SK-N-SH treated with all-trans-retinoic acid at 6 μM for 48 hours (cell line): ENCODE measurements around the gene FYN.

ENCODE experiments used
- ATAC-seq: fragments of 200-7000 bp; cut with Tn5 transposase; 3 replicates; pipeline ENCODE4 v1.9.1; 2020; ENCODE audit warnings: mild to moderate bottlenecking, moderate library complexity
- ARNTL ChIP-seq: fragments of 450-650 bp; formaldehyde crosslinking; IDR thresholded peaks from 2 replicates; pipeline ENCODE4 v1.5.0; 2020; ENCODE audit warnings: low read depth, mild to moderate bottlenecking, moderate library complexity, borderline replicate concordance
- BACH2 ChIP-seq: fragments of 250-450 bp; sonication (Bioruptor Pico); IDR thresholded peaks from 2 replicates; pipeline ENCODE4 v1.9.0; 2021; ENCODE audit warnings: mild to moderate bottlenecking, borderline replicate concordance
- CREB5 ChIP-seq: fragments of 250-450 bp; sonication (Bioruptor Pico); IDR thresholded peaks from 2 replicates; pipeline ENCODE4 v1.5.1; 2020; ENCODE audit warnings: low read depth, mild to moderate bottlenecking, moderate library complexity
- CSDC2 ChIP-seq: fragments of 250-450 bp; sonication (Bioruptor Pico); IDR thresholded peaks from 2 replicates; pipeline ENCODE4 v1.5.0; 2020; ENCODE audit warnings: mild to moderate bottlenecking, moderate library complexity
- CSRNP3 ChIP-seq: fragments of 250-450 bp; sonication (Bioruptor Pico); IDR thresholded peaks from 2 replicates; pipeline ENCODE4 v1.5.1; 2021; ENCODE audit warnings: mild to moderate bottlenecking, moderate library complexity
- ESRRG ChIP-seq: fragments of 250-450 bp; sonication (Bioruptor Pico); IDR thresholded peaks from 2 replicates; pipeline ENCODE4 v1.6.1; 2021; ENCODE audit warnings: mild to moderate bottlenecking
- GLIS3 ChIP-seq: fragments of 250-450 bp; sonication (Bioruptor Pico); IDR thresholded peaks from 2 replicates; pipeline ENCODE4 v1.5.0; 2020; ENCODE audit warnings: mild to moderate bottlenecking, moderate library complexity
- ISL1 ChIP-seq: fragments of 250-450 bp; sonication (Bioruptor Pico); IDR thresholded peaks from 2 replicates; pipeline ENCODE4 v2.1.2; 2022; ENCODE audit warnings: mild to moderate bottlenecking, moderate library complexity
- OSR1 ChIP-seq: fragments of 250-450 bp; sonication (Bioruptor Pico); IDR thresholded peaks from 2 replicates; pipeline ENCODE4 v1.8.0; 2022; ENCODE audit warnings: moderate library complexity, mild to moderate bottlenecking, inconsistent platforms
- POU6F1 ChIP-seq: fragments of 250-450 bp; sonication (Bioruptor Pico); IDR thresholded peaks from 2 replicates; pipeline ENCODE4 v1.8.0; 2021; ENCODE audit warnings: low read depth, mild to moderate bottlenecking, moderate library complexity, borderline replicate concordance
- PPARA ChIP-seq: fragments of 250-450 bp; sonication (Bioruptor Pico); IDR thresholded peaks from 2 replicates; pipeline ENCODE4 v1.5.0; 2020; ENCODE audit warnings: mild to moderate bottlenecking, borderline replicate concordance
- RARB ChIP-seq: fragments of 250-450 bp; sonication (Bioruptor Pico); IDR thresholded peaks from 2 replicates; pipeline ENCODE4 v1.8.0; 2021; ENCODE audit warnings: mild to moderate bottlenecking, moderate library complexity
- SNAI2 ChIP-seq: fragments of 250-450 bp; sonication (Bioruptor Pico); IDR thresholded peaks from 2 replicates; pipeline ENCODE4 v1.5.0; 2020; ENCODE audit warnings: mild to moderate bottlenecking, moderate library complexity
- TCF4 ChIP-seq: fragments of 250-450 bp; sonication (Bioruptor Pico); IDR thresholded peaks from 2 replicates; pipeline ENCODE4 v1.8.0; 2021; ENCODE audit warnings: mild to moderate bottlenecking, moderate library complexity, borderline replicate concordance
- TOX ChIP-seq: fragments of 250-450 bp; sonication (Bioruptor Pico); IDR thresholded peaks from 2 replicates; pipeline ENCODE4 v1.8.0; 2021; ENCODE audit warnings: mild to moderate bottlenecking, moderate library complexity, borderline replicate concordance
- ZC3H10 ChIP-seq: fragments of 250-450 bp; sonication (Bioruptor Pico); IDR thresholded peaks from 2 replicates; pipeline ENCODE4 v1.5.1; 2021; ENCODE audit warnings: mild to moderate bottlenecking, moderate library complexity
- ZFP3 ChIP-seq: fragments of 250-450 bp; sonication (Bioruptor Pico); IDR thresholded peaks from 2 replicates; pipeline ENCODE4 v1.5.0; 2020; ENCODE audit warnings: mild to moderate bottlenecking, moderate library complexity
- ZFP30 ChIP-seq: fragments of 450-650 bp; formaldehyde crosslinking; IDR thresholded peaks from 2 replicates; pipeline ENCODE4 v1.5.0; 2022; ENCODE audit warnings: mild to moderate bottlenecking, moderate library complexity
- ZNF565 ChIP-seq: fragments of 450-650 bp; formaldehyde crosslinking; conservative IDR thresholded peaks from 2 replicates; pipeline ENCODE4 v1.5.0; 2020; ENCODE audit warnings: low read depth, mild to moderate bottlenecking, moderate library complexity
- ZNF70 ChIP-seq: fragments of 450-650 bp; formaldehyde crosslinking; IDR thresholded peaks from 2 replicates; pipeline ENCODE4 v1.5.0; 2020; ENCODE audit warnings: mild to moderate bottlenecking, moderate library complexity
- ZNF8 ChIP-seq: fragments of 450-650 bp; formaldehyde crosslinking; IDR thresholded peaks from 2 replicates; pipeline ENCODE4 v1.5.0; 2020; ENCODE audit warnings: mild to moderate bottlenecking, moderate library complexity
- TF ChIP-seq, protein P1 (sequence below): fragments of 250-450 bp; sonication (Bioruptor Pico); IDR thresholded peaks from 2 replicates; pipeline ENCODE4 v1.8.0; 2020; ENCODE audit warnings: mild to moderate bottlenecking, moderate library complexity, borderline replicate concordance

Gene FYN

GRCh38 chr6:111921103-111921502 lies 47.9 kb upstream of the FYN start (continued):
- TF ChIP-seq ARNTL (CRISPR knock-in tag) (no peak), ZNF8 (CRISPR knock-in tag) (no peak), ZNF565 (CRISPR knock-in tag) (no peak)

- no peak for ATAC-seq
- TF ChIP-seq ZFP3 (CRISPR knock-in tag) (no peak), ZFP30 (CRISPR knock-in tag) (no peak), CSDC2 (no peak)
These were observed 47.3 kb upstream of the FYN start for GRCh38 chr6:111920578-111920977.

- TF ChIP-seq RARB (CRISPR knock-in tag), result no peak
- TF ChIP-seq CSDC2, result no peak
- TF ChIP-seq BACH2 (CRISPR knock-in tag), result no peak
- TF ChIP-seq TCF4 (CRISPR knock-in tag), result no peak
- no peak for TF ChIP-seq SNAI2 (CRISPR knock-in tag)
- TF ChIP-seq GLIS3 (CRISPR knock-in tag), result no peak
- TF ChIP-seq, protein P1, sequence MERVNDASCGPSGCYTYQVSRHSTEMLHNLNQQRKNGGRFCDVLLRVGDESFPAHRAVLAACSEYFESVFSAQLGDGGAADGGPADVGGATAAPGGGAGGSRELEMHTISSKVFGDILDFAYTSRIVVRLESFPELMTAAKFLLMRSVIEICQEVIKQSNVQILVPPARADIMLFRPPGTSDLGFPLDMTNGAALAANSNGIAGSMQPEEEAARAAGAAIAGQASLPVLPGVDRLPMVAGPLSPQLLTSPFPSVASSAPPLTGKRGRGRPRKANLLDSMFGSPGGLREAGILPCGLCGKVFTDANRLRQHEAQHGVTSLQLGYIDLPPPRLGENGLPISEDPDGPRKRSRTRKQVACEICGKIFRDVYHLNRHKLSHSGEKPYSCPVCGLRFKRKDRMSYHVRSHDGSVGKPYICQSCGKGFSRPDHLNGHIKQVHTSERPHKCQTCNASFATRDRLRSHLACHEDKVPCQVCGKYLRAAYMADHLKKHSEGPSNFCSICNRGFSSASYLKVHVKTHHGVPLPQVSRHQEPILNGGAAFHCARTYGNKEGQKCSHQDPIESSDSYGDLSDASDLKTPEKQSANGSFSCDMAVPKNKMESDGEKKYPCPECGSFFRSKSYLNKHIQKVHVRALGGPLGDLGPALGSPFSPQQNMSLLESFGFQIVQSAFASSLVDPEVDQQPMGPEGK, result no peak
- no peak for TF ChIP-seq ZNF565 (CRISPR knock-in tag)
- no peak for TF ChIP-seq ZNF8 (CRISPR knock-in tag)
- no peak for TF ChIP-seq ISL1 (CRISPR knock-in tag)
- ATAC-seq, result no peak
These were observed 45.6 kb upstream of the FYN start for GRCh38 chr6:111918825-111919224.

DNA sequence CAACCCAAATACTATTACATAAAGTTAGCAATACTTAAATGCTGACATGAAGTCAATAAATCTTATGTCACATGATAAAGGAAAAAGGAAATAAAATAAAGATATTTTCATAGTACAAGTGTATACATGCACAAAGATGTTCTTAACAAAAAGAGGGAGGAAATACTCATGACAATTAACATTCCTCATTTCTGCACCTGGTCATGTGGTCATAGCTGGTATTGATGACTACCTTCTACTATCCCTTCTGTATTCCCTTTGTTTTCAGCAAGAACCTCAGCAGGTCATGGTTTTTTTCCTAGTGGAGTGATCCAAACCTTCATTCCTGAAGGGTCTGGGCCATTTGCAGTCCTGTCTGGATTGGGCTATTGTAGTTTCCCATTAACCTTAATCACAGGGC lies 43.5 kb upstream of the FYN start:
- no peak for ATAC-seq
- TF ChIP-seq ARNTL (CRISPR knock-in tag) (no peak), CSRNP3 (CRISPR knock-in tag) (no peak), GLIS3 (CRISPR knock-in tag) (no peak), PPARA (CRISPR knock-in tag) (no peak), CREB5 (CRISPR knock-in tag) (no peak), ESRRG (no peak)

DNA sequence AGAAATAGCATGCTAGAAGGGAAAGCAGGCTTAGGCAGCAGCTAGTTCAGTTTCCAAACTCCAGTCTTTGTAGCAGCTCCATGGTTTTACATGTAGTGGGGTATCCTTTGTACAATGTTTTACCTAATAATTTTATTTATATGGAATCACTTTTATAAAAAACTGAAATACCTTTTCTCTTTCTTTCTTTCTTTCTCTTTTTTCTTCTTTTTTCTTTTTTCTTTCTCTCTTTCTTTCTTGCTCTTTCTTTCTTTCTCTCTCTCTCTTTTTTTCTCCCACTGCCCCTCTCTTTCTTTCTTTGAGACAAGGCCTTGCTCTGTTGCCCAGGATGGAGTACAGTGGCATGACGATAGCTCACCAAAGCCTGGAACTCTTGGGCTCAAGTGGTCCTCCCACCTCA lies 41.4 kb upstream of the FYN start:
- no peak for ATAC-seq
- TF ChIP-seq CREB5 (CRISPR knock-in tag), result no peak
- no peak for TF ChIP-seq ESRRG
- no peak for TF ChIP-seq BACH2 (CRISPR knock-in tag)
- no peak for TF ChIP-seq POU6F1 (CRISPR knock-in tag)
- TF ChIP-seq GLIS3 (CRISPR knock-in tag), result no peak
- TF ChIP-seq RARB (CRISPR knock-in tag), result no peak
- TF ChIP-seq ZFP30 (CRISPR knock-in tag), result no peak
- TF ChIP-seq CSRNP3 (CRISPR knock-in tag), result no peak
- no peak for TF ChIP-seq SNAI2 (CRISPR knock-in tag)
- TF ChIP-seq ZFP3 (CRISPR knock-in tag), result no peak
- no peak for TF ChIP-seq ARNTL (CRISPR knock-in tag)
- TF ChIP-seq ZNF8 (CRISPR knock-in tag), result no peak
- no peak for TF ChIP-seq ZNF70 (CRISPR knock-in tag)
- no peak for TF ChIP-seq OSR1 (CRISPR knock-in tag)
- TF ChIP-seq, protein P1, result no peak
- no peak for TF ChIP-seq TOX (CRISPR knock-in tag)
- no peak for TF ChIP-seq ZC3H10
- no peak for TF ChIP-seq PPARA (CRISPR knock-in tag)
- TF ChIP-seq ISL1 (CRISPR knock-in tag), result no peak
- TF ChIP-seq CSDC2, result no peak
